Neuronal stem cell (in vitro differentiated cells): ENCODE measurements around the gene SCRT2.

Experiments used
- DNase-seq: peaks from one replicate; pipeline ENCODE4 v3.0.0-alpha.2; 2013; ENCODE audit warnings: low spot score
- H2AFZ ChIP-seq: one replicate; pipeline ENCODE4 v1.6.1; 2013; ENCODE audit warnings: mild to moderate bottlenecking, low read length, inconsistent platforms
- H2AK5ac ChIP-seq: 2 replicates; pipeline ENCODE4 v1.6.1; 2013; ENCODE audit warnings: low read depth, mild to moderate bottlenecking, inconsistent platforms, low read length, moderate library complexity, mixed read lengths
- H2BK120ac ChIP-seq: 2 replicates; pipeline ENCODE4 v1.6.1; 2013; ENCODE audit warnings: low read depth, mild to moderate bottlenecking, inconsistent platforms, low read length, moderate library complexity, mixed read lengths
- H2BK12ac ChIP-seq: one replicate; pipeline ENCODE4 v1.6.1; 2013; ENCODE audit warnings: low read length, inconsistent platforms
- H2BK15ac ChIP-seq: 2 replicates; pipeline ENCODE4 v1.6.1; 2013; ENCODE audit warnings: mild to moderate bottlenecking, low read length, inconsistent platforms, mixed read lengths
- H2BK5ac ChIP-seq: one replicate; pipeline ENCODE4 v1.6.1; 2013; ENCODE audit warnings: inconsistent platforms, mild to moderate bottlenecking, low read length, moderate library complexity
- H3K14ac ChIP-seq: one replicate; pipeline ENCODE4 v1.6.1; 2013; ENCODE audit warnings: low read length, inconsistent platforms
- H3K18ac ChIP-seq: 2 replicates; pipeline ENCODE4 v1.6.1; 2013; ENCODE audit warnings: low read length, inconsistent platforms
- H3K23ac ChIP-seq: 2 replicates; pipeline ENCODE4 v1.6.1; 2013; ENCODE audit warnings: low read depth, mild to moderate bottlenecking, mixed read lengths, low read length, inconsistent platforms; ENCODE audit not compliant: poor library complexity
- H3K27ac ChIP-seq: replicated peaks from 3 replicates; pipeline ENCODE4 v1.5.1; 2013; ENCODE audit warnings: low read length, inconsistent platforms
- H3K27me3 ChIP-seq, 3 experiments: 2 replicates each; pipeline ENCODE4 v1.6.1; 2013; ENCODE audit warnings: low read length in 3 of 3, mild to moderate bottlenecking in 2 of 3, inconsistent platforms in 1 of 3, low read depth in 1 of 3, mixed read lengths in 1 of 3, moderate library complexity in 1 of 3; ENCODE audit not compliant: control insufficient read depth in 3 of 3, insufficient read depth in 3 of 3
- H3K36me3 ChIP-seq, 2 donors: replicated peaks in 1 of 2; 2 replicates each; pipeline ENCODE4 v1.6.1; 2013; ENCODE audit warnings: low read length in 2 of 2; ENCODE audit not compliant: control insufficient read depth in 2 of 2, insufficient read depth in 2 of 2
- H3K4ac ChIP-seq: 2 replicates; pipeline ENCODE4 v1.6.1; 2013; ENCODE audit warnings: inconsistent platforms, mild to moderate bottlenecking, low read length, moderate library complexity
- H3K4me1 ChIP-seq, 2 donors: 1 replicate in 1 of 2; 2 replicates in 1 of 2; pipeline ENCODE4 v1.6.1; 2013; ENCODE audit warnings: low read length in 2 of 2, low read depth in 1 of 2; ENCODE audit not compliant: control insufficient read depth in 2 of 2, insufficient read depth in 1 of 2
- H3K4me2 ChIP-seq: one replicate; pipeline ENCODE4 v1.6.1; 2013; ENCODE audit warnings: mild to moderate bottlenecking, low read length, inconsistent platforms; ENCODE audit not compliant: insufficient read depth, poor library complexity, severe bottlenecking
- H3K4me3 ChIP-seq, 2 donors: 2 replicates each; pipeline ENCODE4 v1.5.1; 2013; ENCODE audit warnings: low read length in 2 of 2, mild to moderate bottlenecking in 2 of 2, inconsistent platforms in 1 of 2, moderate library complexity in 1 of 2
- H3K79me1 ChIP-seq: one replicate; pipeline ENCODE4 v1.6.1; 2013; ENCODE audit warnings: low read depth, mild to moderate bottlenecking, inconsistent platforms, low read length, moderate library complexity
- H3K9ac ChIP-seq: one replicate; pipeline ENCODE4 v1.6.1; 2013; ENCODE audit warnings: mild to moderate bottlenecking, low read depth, low read length, inconsistent platforms; ENCODE audit not compliant: poor library complexity
- H3K9me3 ChIP-seq, 2 donors: replicated peaks in 1 of 2; 2 replicates each; pipeline versions ENCODE3 to v1.6.1; 2013; ENCODE audit warnings: low read length in 2 of 2, mild to moderate bottlenecking in 2 of 2, inconsistent platforms in 1 of 2, low read depth in 1 of 2, mixed read lengths in 1 of 2, moderate library complexity in 1 of 2; ENCODE audit not compliant: control insufficient read depth in 2 of 2, insufficient read depth in 1 of 2
- H4K8ac ChIP-seq: one replicate; pipeline ENCODE4 v1.6.1; 2013; ENCODE audit warnings: low read depth, mild to moderate bottlenecking, inconsistent platforms, low read length, moderate library complexity
- H4K91ac ChIP-seq: one replicate; pipeline ENCODE4 v1.6.1; 2013; ENCODE audit warnings: low read length, low read depth, mild to moderate bottlenecking, inconsistent platforms; ENCODE audit not compliant: poor library complexity
- WGBS, 2 donors: extraction: QIAGEN DNeasy Blood & Tissue Kit; methylation state at CpG; one replicate each; pipeline ENCODE4 v1.1.7; 2013; ENCODE audit warnings: missing lambda C conversion rate in 2 of 2, mixed read lengths in 1 of 2; ENCODE audit not compliant: insufficient read length in 2 of 2, insufficient replicate concordance in 1 of 2; ENCODE audit errors: extremely low coverage in 2 of 2; 5-methylcytosine and 5-hydroxymethylcytosine counted together

SCRT2 gene

DNA sequence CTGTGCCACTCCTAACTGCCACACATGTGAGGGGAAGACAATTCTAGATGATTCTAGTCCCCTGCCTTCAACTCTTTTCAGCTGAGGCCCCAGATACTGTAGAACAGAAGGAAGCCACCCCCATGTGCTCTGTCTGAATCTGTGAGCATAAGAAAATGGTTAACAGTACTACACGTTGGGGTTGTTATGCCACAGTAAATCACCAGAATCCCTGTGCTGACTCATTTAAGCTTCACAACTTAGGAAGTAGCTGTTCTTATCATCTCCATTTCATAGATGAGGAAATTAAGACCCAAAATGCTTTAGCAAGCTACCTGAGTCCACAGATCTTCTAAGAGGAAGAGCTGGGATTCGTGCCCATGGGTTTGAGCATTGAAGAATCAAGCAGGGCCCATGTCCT is 27.4 kb upstream of the SCRT2 start:
- H2BK5ac ChIP-seq = no peak overlapping the region
- H3K4me3 ChIP-seq = no peak overlapping the region
- H4K91ac ChIP-seq = no peak overlapping the region
- H3K27me3 ChIP-seq = peaks cover 0 to 25% (median 0%) of the 10 kb centered on the region in 3 experiments
- no peak overlapping the region for H3K27ac ChIP-seq
- DNase-seq = no peak
- no peaks in the 10 kb centered on the region for H3K9me3 ChIP-seq
- no peak overlapping the region for H3K4ac ChIP-seq
- no peak overlapping the region for H2BK15ac ChIP-seq
- H4K8ac ChIP-seq = no peak overlapping the region
- H2AK5ac ChIP-seq = no peak overlapping the region
- no peak overlapping the region for H2BK12ac ChIP-seq
- H3K36me3 ChIP-seq = no peaks in the 10 kb centered on the region
- no peak overlapping the region for H3K9ac ChIP-seq
- H3K79me1 ChIP-seq = no peaks in the 10 kb centered on the region
- H3K23ac ChIP-seq = no peak overlapping the region
- WGBS, 2 donors = no CpG with 5 or more reads among the region's 2 CpGs
- no peak overlapping the region for H3K4me2 ChIP-seq
- no peak overlapping the region for H2AFZ ChIP-seq
- no peak overlapping the region for H3K14ac ChIP-seq
- H3K18ac ChIP-seq = peak overlapping the region; percentile 70
- peaks cover 6 to 8% of the 10 kb centered on the region in 2 donors for H3K4me1 ChIP-seq
- no peak overlapping the region for H2BK120ac ChIP-seq

DNA sequence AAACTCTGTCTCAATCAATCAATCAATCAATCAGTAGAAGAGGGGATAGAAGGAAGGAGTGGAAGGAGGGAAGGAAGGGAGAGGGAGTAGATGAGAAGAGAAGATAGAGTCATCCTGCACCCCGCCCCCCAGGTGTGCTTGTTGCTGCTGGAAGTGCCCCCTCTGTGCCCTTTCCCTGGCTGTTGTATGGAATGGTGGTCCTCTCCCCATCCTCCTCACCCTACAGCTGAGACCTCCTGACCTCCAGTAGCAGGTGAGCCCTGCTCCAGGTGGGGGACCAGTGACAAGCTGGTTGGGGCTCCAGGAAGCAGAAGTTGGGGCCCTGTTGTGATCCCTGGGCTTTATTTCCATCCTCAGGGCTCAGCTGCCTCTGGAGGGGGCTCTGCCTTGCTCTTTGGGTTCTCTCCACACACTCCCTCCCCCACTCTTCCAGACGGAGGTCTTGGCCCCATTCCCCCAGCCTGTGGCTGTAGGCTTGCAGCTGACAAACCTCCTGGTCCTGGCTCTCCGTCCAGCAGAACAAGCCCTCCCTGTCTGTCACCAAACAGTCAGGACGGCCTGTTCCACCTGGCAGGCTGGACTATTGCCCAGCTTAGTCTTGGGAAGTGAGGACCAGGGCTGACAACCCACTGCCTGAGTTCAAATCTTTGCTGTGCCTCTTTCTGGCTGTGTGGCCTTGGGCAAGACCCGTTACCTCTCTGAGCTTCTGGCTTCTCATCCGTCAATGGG is 26.0 kb upstream of the SCRT2 start:
- H3K23ac ChIP-seq = peak overlapping the region; percentile 8
- no peak overlapping the region for H2BK12ac ChIP-seq
- H3K4ac ChIP-seq = no peak overlapping the region
- peaks cover 6 to 8% of the 10 kb centered on the region in 2 donors for H3K4me1 ChIP-seq
- H2BK15ac ChIP-seq = no peak overlapping the region
- H3K14ac ChIP-seq = no peak overlapping the region
- H2BK5ac ChIP-seq = no peak overlapping the region
- H2AFZ ChIP-seq = no peak overlapping the region
- peak overlapping the region; percentile 78 for H3K9ac ChIP-seq
- no peaks in the 10 kb centered on the region for H3K79me1 ChIP-seq
- peak overlapping the region; percentile 35 for H3K18ac ChIP-seq
- peaks cover 0 to 21% (median 0%) of the 10 kb centered on the region in 3 experiments for H3K27me3 ChIP-seq
- no peak overlapping the region for H2AK5ac ChIP-seq
- no peak overlapping the region for H4K91ac ChIP-seq
- no peak for DNase-seq
- H3K9me3 ChIP-seq = no peaks in the 10 kb centered on the region
- H2BK120ac ChIP-seq = no peak overlapping the region
- no peak overlapping the region for H3K27ac ChIP-seq
- WGBS, 2 donors = no CpG with 5 or more reads among the region's 6 CpGs
- H3K36me3 ChIP-seq = no peaks in the 10 kb centered on the region
- H3K4me3 ChIP-seq = no peak overlapping the region
- no peak overlapping the region for H3K4me2 ChIP-seq
- H4K8ac ChIP-seq = no peak overlapping the region

- Histone ChIP-seq H3K18ac (peak overlapping the region; percentile 86), H2BK5ac (no peak overlapping the region), H3K79me1 (no peaks in the 10 kb centered on the region), H2BK120ac (no peak overlapping the region), H3K4me3 (no peak overlapping the region), H2AK5ac (peak overlapping the region; percentile 33), H4K91ac (no peak overlapping the region), H3K4me1 (peaks cover 6 to 8% of the 10 kb centered on the region in 2 donors), H3K14ac (peak overlapping the region; percentile 97), H2BK15ac (peak overlapping the region; percentile 77), H3K27me3 (peaks cover 0 to 18% (median 0%) of the 10 kb centered on the region in 3 experiments), H3K4me2 (no peak overlapping the region), H3K9me3 (no peaks in the 10 kb centered on the region), H3K27ac (no peak overlapping the region), H3K9ac (peak overlapping the region; percentile 14), H2BK12ac (no peak overlapping the region), H4K8ac (peak overlapping the region; percentile 86), H3K4ac (peak overlapping the region; percentile 67), H3K36me3 (no peaks in the 10 kb centered on the region), H3K23ac (no peak overlapping the region), H2AFZ (no peak overlapping the region)
- WGBS, 2 donors = no CpG with 5 or more reads among the region's 10 CpGs
- no peak for DNase-seq
Observed at GRCh38 chr20:699811-700338, 24.3 kb upstream of the SCRT2 start.

DNA sequence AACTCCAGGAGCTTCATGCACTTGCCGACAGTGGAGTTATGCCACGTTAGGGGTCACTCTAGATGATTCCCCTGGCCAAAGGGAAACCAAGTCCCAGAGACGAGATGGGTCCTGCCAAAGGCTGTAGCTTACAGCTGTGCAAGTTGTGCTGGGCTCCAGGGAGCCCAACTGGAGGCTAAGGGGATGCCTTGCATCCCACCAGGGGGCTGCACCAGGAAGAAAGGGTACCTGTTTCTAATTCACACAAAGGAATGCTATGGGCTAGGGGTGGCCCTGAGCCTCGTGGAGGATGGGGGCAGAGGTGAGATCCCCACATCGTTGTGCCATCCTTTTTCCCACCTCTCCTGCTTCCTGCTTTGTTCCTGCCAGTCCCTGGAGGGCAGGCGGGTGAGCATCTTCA is 23.7 kb upstream of the SCRT2 start:
- Histone ChIP-seq H3K4me3 (no peak overlapping the region), H3K4me1 (peaks cover 6 to 8% of the 10 kb centered on the region in 2 donors), H2AK5ac (no peak overlapping the region), H2BK5ac (no peak overlapping the region), H3K9ac (no peak overlapping the region), H3K9me3 (no peaks in the 10 kb centered on the region), H2BK15ac (no peak overlapping the region), H4K8ac (no peak overlapping the region), H3K27ac (no peak overlapping the region), H3K14ac (no peak overlapping the region), H4K91ac (no peak overlapping the region), H3K4me2 (no peak overlapping the region), H3K36me3 (no peaks in the 10 kb centered on the region), H2BK120ac (no peak overlapping the region), H3K27me3 (peaks cover 0 to 18% (median 0%) of the 10 kb centered on the region in 3 experiments), H3K4ac (no peak overlapping the region), H3K79me1 (no peaks in the 10 kb centered on the region), H3K18ac (no peak overlapping the region), H2BK12ac (no peak overlapping the region), H2AFZ (no peak overlapping the region), H3K23ac (no peak overlapping the region)
- WGBS, 2 donors = no CpG with 5 or more reads among the region's 6 CpGs
- no peak for DNase-seq
